ENCODE measurements around the gene IL17REL. TPM values are rescaled to one million over a fixed set of nuclear protein-coding genes. Genes with fewer than 3 reads are reported as not detected.

The IL17REL gene
- total and polyA plus RNA-seq, 4 donors = 0.22 to 0.96 (median 0.38) TPM

GRCh38 chr22:50057278-50058060 is 44.9 kb upstream of the IL17REL start:
- Histone ChIP-seq H3K36me3 (ENCODE audit: control insufficient read depth, insufficient read depth, low read length) (peaks cover 30% of the 10 kb centered on the region), H3K4me1 (ENCODE audit: control insufficient read depth, insufficient read depth, low read length) (peaks cover 22% of the 10 kb centered on the region), H3K4me3 (ENCODE audit: low read depth, low read length) (no peak overlapping the region), H3K9me3 (ENCODE audit: control insufficient read depth, insufficient read depth, low read length) (no peaks in the 10 kb centered on the region), H3K27ac (ENCODE audit: low read depth, low read length) (no peak overlapping the region), H3K27me3 (ENCODE audit: control insufficient read depth, insufficient read depth, low read length) (peaks cover 15% of the 10 kb centered on the region)
- 84% methylated on average over 14 of the region's 14 CpGs for WGBS (ENCODE audit: insufficient coverage)
- DNase-seq (ENCODE audit: low read depth in 4 of 6, low spot score in 6 of 6) = no peak

- Histone ChIP-seq H3K27ac (ENCODE audit: low read depth, low read length) (no peak overlapping the region), H3K4me3 (ENCODE audit: low read depth, low read length) (no peak overlapping the region), H3K36me3 (ENCODE audit: control insufficient read depth, insufficient read depth, low read length) (peaks cover 19% of the 10 kb centered on the region), H3K4me1 (ENCODE audit: control insufficient read depth, insufficient read depth, low read length) (peaks cover 22% of the 10 kb centered on the region), H3K27me3 (ENCODE audit: control insufficient read depth, insufficient read depth, low read length) (peaks cover 15% of the 10 kb centered on the region), H3K9me3 (ENCODE audit: control insufficient read depth, insufficient read depth, low read length) (no peaks in the 10 kb centered on the region)
- 84% methylated on average over 25 of the region's 34 CpGs for WGBS (ENCODE audit: insufficient coverage)
- no peak for DNase-seq (ENCODE audit: low read depth in 4 of 6, low spot score in 6 of 6)
Observed at GRCh38 chr22:50056214-50056972, 43.8 kb upstream of the IL17REL start.

DNA sequence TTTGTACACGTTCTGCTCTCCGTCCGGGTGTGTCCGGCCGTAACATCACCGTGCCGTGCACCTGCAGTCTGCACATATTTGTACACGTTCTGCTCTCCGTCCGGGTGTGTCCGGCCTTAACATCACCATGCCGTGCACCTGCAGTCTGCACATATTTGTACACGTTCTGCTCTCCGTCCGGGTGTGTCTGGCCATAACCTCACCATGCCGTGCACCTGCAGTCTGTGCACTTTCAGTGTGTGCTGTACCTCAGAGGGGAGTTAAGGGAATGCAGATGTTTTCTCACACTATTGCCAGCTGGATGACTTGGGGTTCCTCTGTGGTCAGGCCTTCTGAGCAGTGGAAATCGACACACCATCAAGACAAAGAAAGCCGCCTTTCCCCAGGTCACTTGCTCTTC is 41.3 kb upstream of the IL17REL start:
- Histone ChIP-seq H3K4me1 (ENCODE audit: control insufficient read depth, insufficient read depth, low read length) (peaks cover 5% of the 10 kb centered on the region), H3K27ac (ENCODE audit: low read depth, low read length) (no peak overlapping the region), H3K36me3 (ENCODE audit: control insufficient read depth, insufficient read depth, low read length) (no peaks in the 10 kb centered on the region), H3K9me3 (ENCODE audit: control insufficient read depth, insufficient read depth, low read length) (no peaks in the 10 kb centered on the region), H3K4me3 (ENCODE audit: low read depth, low read length) (no peak overlapping the region), H3K27me3 (ENCODE audit: control insufficient read depth, insufficient read depth, low read length) (peaks cover 2% of the 10 kb centered on the region)
- DNase-seq (ENCODE audit: low read depth in 4 of 6, low spot score in 6 of 6) = no peak
- 96% methylated on average over 18 of the region's 18 CpGs for WGBS (ENCODE audit: insufficient coverage)

GRCh38 chr22:50051930-50052329 is 39.4 kb upstream of the IL17REL start:
- Histone ChIP-seq H3K4me1 (ENCODE audit: control insufficient read depth, insufficient read depth, low read length) (no peaks in the 10 kb centered on the region), H3K36me3 (ENCODE audit: control insufficient read depth, insufficient read depth, low read length) (no peaks in the 10 kb centered on the region), H3K9me3 (ENCODE audit: control insufficient read depth, insufficient read depth, low read length) (no peaks in the 10 kb centered on the region), H3K27me3 (ENCODE audit: control insufficient read depth, insufficient read depth, low read length) (no peaks in the 10 kb centered on the region), H3K4me3 (ENCODE audit: low read depth, low read length) (no peak overlapping the region), H3K27ac (ENCODE audit: low read depth, low read length) (no peak overlapping the region)
- WGBS (ENCODE audit: insufficient coverage) = 85% methylated on average over 15 of the region's 18 CpGs
- no peak for DNase-seq (ENCODE audit: low read depth in 4 of 6, low spot score in 6 of 6)

GRCh38 chr22:50049299-50050195 is 37.0 kb upstream of the IL17REL start:
- 88% methylated on average over 32 of the region's 36 CpGs for WGBS (ENCODE audit: insufficient coverage)
- H3K4me1 ChIP-seq (ENCODE audit: control insufficient read depth, insufficient read depth, low read length) = no peaks in the 10 kb centered on the region
- no peak overlapping the region for H3K4me3 ChIP-seq (ENCODE audit: low read depth, low read length)
- H3K27me3 ChIP-seq (ENCODE audit: control insufficient read depth, insufficient read depth, low read length) = no peaks in the 10 kb centered on the region
- no peaks in the 10 kb centered on the region for H3K36me3 ChIP-seq (ENCODE audit: control insufficient read depth, insufficient read depth, low read length)
- H3K27ac ChIP-seq (ENCODE audit: low read depth, low read length) = no peak overlapping the region
- DNase-seq (ENCODE audit: low read depth in 4 of 6, low spot score in 6 of 6) = no peak
- H3K9me3 ChIP-seq (ENCODE audit: control insufficient read depth, insufficient read depth, low read length) = no peaks in the 10 kb centered on the region

GRCh38 chr22:50048836-50049235 is 36.3 kb upstream of the IL17REL start:
- H3K27me3 ChIP-seq (ENCODE audit: control insufficient read depth, insufficient read depth, low read length) = no peaks in the 10 kb centered on the region
- 71% methylated on average over 13 of the region's 17 CpGs for WGBS (ENCODE audit: insufficient coverage)

DNA sequence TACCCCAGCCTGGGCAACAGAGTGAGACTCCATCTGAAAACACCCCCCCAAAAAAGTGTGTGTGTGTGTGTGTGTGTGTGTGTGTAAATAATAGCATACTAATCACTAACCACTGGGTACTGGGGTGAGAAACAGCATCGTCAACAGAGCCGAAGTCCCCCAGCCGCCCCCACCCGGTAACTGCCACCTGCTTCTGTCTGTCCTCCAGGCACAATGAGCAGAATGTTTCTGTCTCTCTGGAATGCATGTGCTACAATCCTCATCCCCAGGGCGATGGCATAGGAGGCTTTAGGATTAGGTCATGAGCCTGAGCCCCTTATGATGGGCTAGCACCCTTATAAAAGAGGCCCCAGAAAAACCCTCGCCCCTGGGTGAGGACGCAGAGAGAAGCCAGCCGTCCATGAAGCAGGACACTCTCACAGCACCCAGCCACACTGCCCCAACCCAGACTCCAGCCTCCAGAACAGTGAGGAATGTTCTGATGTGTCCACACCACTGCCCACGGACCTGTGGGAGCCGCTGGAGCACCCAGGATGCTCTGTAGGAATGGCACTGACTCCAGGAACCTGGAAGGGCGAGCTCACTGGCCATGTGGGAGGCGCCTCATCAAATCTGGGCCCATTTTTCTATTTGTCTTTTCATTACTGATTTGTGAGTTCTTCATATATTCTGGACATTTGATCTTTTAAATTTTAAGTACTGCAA is 35.6 kb upstream of the IL17REL start:
- no peaks in the 10 kb centered on the region for H3K4me1 ChIP-seq (ENCODE audit: control insufficient read depth, insufficient read depth, low read length)
- H3K27me3 ChIP-seq (ENCODE audit: control insufficient read depth, insufficient read depth, low read length) = no peaks in the 10 kb centered on the region
- H3K27ac ChIP-seq (ENCODE audit: low read depth, low read length) = no peak overlapping the region
- H3K4me3 ChIP-seq (ENCODE audit: low read depth, low read length) = no peak overlapping the region
- H3K36me3 ChIP-seq (ENCODE audit: control insufficient read depth, insufficient read depth, low read length) = no peaks in the 10 kb centered on the region
- no peaks in the 10 kb centered on the region for H3K9me3 ChIP-seq (ENCODE audit: control insufficient read depth, insufficient read depth, low read length)
- 89% methylated on average over 3 of the region's 12 CpGs for WGBS (ENCODE audit: insufficient coverage)
- no peak for DNase-seq (ENCODE audit: low read depth in 4 of 6, low spot score in 6 of 6)

More at GRCh38 chr22:50048836-50049235, 36.3 kb upstream of the IL17REL start:
- no peak overlapping the region for H3K27ac ChIP-seq (ENCODE audit: low read depth, low read length)
- no peaks in the 10 kb centered on the region for H3K9me3 ChIP-seq (ENCODE audit: control insufficient read depth, insufficient read depth, low read length)
- H3K4me1 ChIP-seq (ENCODE audit: control insufficient read depth, insufficient read depth, low read length) = no peaks in the 10 kb centered on the region
- no peak for DNase-seq (ENCODE audit: low read depth in 4 of 6, low spot score in 6 of 6)
- no peaks in the 10 kb centered on the region for H3K36me3 ChIP-seq (ENCODE audit: control insufficient read depth, insufficient read depth, low read length)
- no peak overlapping the region for H3K4me3 ChIP-seq (ENCODE audit: low read depth, low read length)

GRCh38 chr22:50047346-50047745 is 34.8 kb upstream of the IL17REL start:
- Histone ChIP-seq H3K27me3 (ENCODE audit: control insufficient read depth, insufficient read depth, low read length) (no peaks in the 10 kb centered on the region), H3K36me3 (ENCODE audit: control insufficient read depth, insufficient read depth, low read length) (no peaks in the 10 kb centered on the region), H3K9me3 (ENCODE audit: control insufficient read depth, insufficient read depth, low read length) (no peaks in the 10 kb centered on the region), H3K27ac (ENCODE audit: low read depth, low read length) (no peak overlapping the region), H3K4me3 (ENCODE audit: low read depth, low read length) (no peak overlapping the region), H3K4me1 (ENCODE audit: control insufficient read depth, insufficient read depth, low read length) (no peaks in the 10 kb centered on the region)
- WGBS (ENCODE audit: insufficient coverage) = 89% methylated on average over 14 of the region's 16 CpGs
- no peak for DNase-seq (ENCODE audit: low read depth in 4 of 6, low spot score in 6 of 6)

Data from spinal cord (tissue), 10 donors.